Thyroid gland (tissue), 4 donors: ENCODE results near the gene BACH1. TPM values are rescaled to one million over a fixed set of nuclear protein-coding genes. Genes with fewer than 3 reads are reported as not detected.

Experiments
- DNase-seq, 2 donors: peaks; one replicate each; pipeline ENCODE4 v3.0.0-alpha.2; 2019
- H3K27ac ChIP-seq, 3 donors: fragments of 200-600 bp; sonication (generic); 1 replicate in 2 of 3; 2 replicates in 1 of 3; pipeline ENCODE4 v1.5.1; 2016 to 2019; ENCODE audit warnings: mild to moderate bottlenecking in 1 of 3, moderate library complexity in 1 of 3
- H3K27me3 ChIP-seq: fragments of 200-600 bp; sonication (generic); one replicate; pipeline ENCODE4 v1.5.1; 2019
- H3K36me3 ChIP-seq, 2 donors: fragments of 200-600 bp; sonication (generic); one replicate each; pipeline ENCODE4 v1.5.1; 2016 to 2019
- H3K4me1 ChIP-seq, 2 donors: fragments of 200-600 bp; sonication (generic); one replicate each; pipeline ENCODE4 v1.5.1; 2017 to 2019
- H3K4me3 ChIP-seq, 3 donors: fragments of 200-600 bp; sonication (generic); replicated peaks in 1 of 3; 1 replicate in 2 of 3; 2 replicates in 1 of 3; pipeline ENCODE4 v1.5.1; 2016; ENCODE audit warnings: mild to moderate bottlenecking in 1 of 3
- H3K9me3 ChIP-seq: fragments of 200-600 bp; sonication (generic); one replicate; pipeline ENCODE4 v1.5.1; 2017
- POLR2A ChIP-seq, 2 donors: fragments of 450-650 bp; IDR thresholded peaks; one replicate each; pipeline ENCODE4 v1.6.1; 2017; ENCODE audit warnings: antibody characterized with exemption in 2 of 2, mild to moderate bottlenecking in 2 of 2, moderate library complexity in 1 of 2
- WGBS, 2 donors: methylation state at CpG; one replicate each; pipeline ENCODE4 v1.1.5; 2017; 5-methylcytosine and 5-hydroxymethylcytosine counted together
- intact Hi-C: fragments of 100-400 bp; cut with DNase I; formaldehyde crosslinking; loops from one replicate; pipeline ENCODE4 v1.15.1; 2023
- total RNA-seq, 4 donors: library from RNA; depleted of rRNA; stranded (reverse); fragments of >200 nt; gene quantifications; one replicate each; pipeline ENCODE4 v1.2.3, GENCODE V29; 2016
- TF ChIP-seq, protein P1 (sequence below), 6 experiments: fragments of 200-600 bp in 3 of 6; fragments of 450-650 bp in 3 of 6; sonication (generic) in 3 of 6; IDR thresholded peaks; one replicate each; pipeline ENCODE4 v1.5.1; 2016 to 2019; ENCODE audit warnings: antibody characterized with exemption in 6 of 6, mild to moderate bottlenecking in 2 of 6, inconsistent platforms in 1 of 6, moderate library complexity in 1 of 6

The BACH1 gene
- total RNA-seq, 4 donors from 2014 or later, result 36.3 to 89.9 (median 64.9) TPM

DNA sequence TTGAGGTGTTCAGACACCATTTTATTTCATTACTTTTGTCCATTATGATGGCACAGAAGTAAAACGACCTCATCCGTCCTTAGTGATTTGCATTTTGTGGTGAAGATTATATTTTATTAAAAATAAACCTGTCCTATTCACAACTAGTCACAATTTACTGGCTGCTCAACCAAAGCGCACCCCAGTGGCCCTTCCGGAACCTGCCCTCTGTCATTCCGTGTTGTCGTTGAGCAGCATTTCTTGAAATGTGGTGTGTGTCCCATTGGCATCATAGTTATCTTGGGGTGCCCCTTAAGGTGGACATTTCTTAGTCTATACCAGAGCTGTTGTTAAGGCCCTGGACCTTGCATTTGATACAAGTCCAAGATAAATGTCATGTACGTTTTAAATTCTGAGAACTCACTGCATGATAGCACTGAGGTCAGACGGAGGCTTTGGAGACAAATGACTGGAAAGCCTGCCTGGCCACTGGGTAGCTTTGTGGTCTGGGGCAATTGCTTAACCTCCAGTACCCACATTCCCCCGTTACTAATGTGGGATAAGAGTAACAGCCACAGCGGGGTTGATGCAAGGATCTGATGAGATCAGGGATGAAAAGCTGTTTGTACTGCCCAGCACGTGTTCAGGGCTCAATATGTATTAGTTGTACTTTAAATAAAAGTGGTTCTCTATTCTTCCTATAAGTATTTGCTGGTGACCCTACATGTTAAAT lies 36.2 kb downstream of the BACH1 start:
- H3K4me3 ChIP-seq, result no peak overlapping the region
- intact Hi-C loops, result no loop called here
- H3K27ac ChIP-seq, result no peak overlapping the region
- WGBS, 2 donors, result 94 to 95% methylated on average over 11 of the region's 11 CpGs
- peaks cover 4 to 19% of the 10 kb centered on the region in 2 donors for H3K4me1 ChIP-seq
- TF ChIP-seq, protein P1, sequence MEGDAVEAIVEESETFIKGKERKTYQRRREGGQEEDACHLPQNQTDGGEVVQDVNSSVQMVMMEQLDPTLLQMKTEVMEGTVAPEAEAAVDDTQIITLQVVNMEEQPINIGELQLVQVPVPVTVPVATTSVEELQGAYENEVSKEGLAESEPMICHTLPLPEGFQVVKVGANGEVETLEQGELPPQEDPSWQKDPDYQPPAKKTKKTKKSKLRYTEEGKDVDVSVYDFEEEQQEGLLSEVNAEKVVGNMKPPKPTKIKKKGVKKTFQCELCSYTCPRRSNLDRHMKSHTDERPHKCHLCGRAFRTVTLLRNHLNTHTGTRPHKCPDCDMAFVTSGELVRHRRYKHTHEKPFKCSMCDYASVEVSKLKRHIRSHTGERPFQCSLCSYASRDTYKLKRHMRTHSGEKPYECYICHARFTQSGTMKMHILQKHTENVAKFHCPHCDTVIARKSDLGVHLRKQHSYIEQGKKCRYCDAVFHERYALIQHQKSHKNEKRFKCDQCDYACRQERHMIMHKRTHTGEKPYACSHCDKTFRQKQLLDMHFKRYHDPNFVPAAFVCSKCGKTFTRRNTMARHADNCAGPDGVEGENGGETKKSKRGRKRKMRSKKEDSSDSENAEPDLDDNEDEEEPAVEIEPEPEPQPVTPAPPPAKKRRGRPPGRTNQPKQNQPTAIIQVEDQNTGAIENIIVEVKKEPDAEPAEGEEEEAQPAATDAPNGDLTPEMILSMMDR (IDR thresholded peaks at IDR 0.05), result no peak
- no peaks in the 10 kb centered on the region for H3K36me3 ChIP-seq
- H3K27me3 ChIP-seq, result no peaks in the 10 kb centered on the region
- no peak for DNase-seq
- no peaks in the 10 kb centered on the region for H3K9me3 ChIP-seq

DNA sequence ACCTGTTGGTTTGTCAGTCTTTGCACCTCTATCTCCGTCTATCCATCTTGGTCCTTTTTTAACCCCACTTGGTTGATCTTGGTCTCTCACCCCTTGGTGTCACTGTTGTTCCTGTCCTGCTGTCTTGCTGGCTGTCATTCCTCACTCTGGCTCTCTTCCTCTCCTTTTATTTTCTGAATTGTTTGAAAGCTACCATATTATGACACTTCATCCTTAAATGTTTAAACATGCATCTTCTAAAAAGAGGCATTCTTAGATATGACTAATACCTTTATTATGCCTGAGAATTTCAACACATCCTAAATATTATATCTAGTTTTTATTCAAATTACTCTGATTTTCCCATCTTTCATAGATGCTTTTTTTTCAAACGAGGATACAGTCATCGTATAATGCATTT lies 37.0 kb downstream of the BACH1 start:
- H3K9me3 ChIP-seq, result no peaks in the 10 kb centered on the region
- TF ChIP-seq POLR2A (IDR thresholded peaks at IDR 0.05), result no peak
- TF ChIP-seq, protein P1 (IDR thresholded peaks at IDR 0.05), result no peak
- H3K27ac ChIP-seq, result no peak overlapping the region
- intact Hi-C loops, result no loop called here
- DNase-seq, result no peak
- no peak overlapping the region for H3K4me3 ChIP-seq
- H3K27me3 ChIP-seq, result no peaks in the 10 kb centered on the region
- H3K4me1 ChIP-seq, result peaks cover 4 to 19% of the 10 kb centered on the region in 2 donors
- no peaks in the 10 kb centered on the region for H3K36me3 ChIP-seq
- WGBS, 2 donors, result 92 to 97% methylated on average over 3 of the region's 3 CpGs

DNA sequence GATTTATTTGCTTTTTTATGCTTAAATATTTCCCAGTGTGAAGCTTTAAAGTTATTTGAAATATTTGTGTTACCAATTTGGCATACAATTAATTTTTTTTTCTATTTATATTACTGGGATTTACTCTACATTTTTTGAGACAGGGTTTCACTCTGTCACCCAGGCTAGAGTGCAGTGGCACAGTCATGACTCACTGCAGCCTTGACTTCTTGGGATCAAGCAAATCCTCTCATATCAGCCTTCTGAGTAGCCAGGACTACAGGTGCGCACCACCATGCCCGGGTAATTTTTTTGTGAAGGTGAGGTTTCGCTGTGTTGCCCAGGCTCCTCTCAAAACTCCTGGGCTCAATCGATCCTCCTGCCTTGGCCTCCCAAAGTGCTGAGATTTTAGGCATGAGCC lies 39.5 kb downstream of the BACH1 start:
- peaks cover 0 to 18% of the 10 kb centered on the region in 2 donors for H3K4me1 ChIP-seq
- WGBS, 2 donors, result 98% methylated on average over 4 of the region's 4 CpGs
- no peaks in the 10 kb centered on the region for H3K36me3 ChIP-seq
- H3K27ac ChIP-seq, result no peak overlapping the region
- H3K9me3 ChIP-seq, result no peaks in the 10 kb centered on the region
- no peaks in the 10 kb centered on the region for H3K27me3 ChIP-seq
- DNase-seq, result no peak
- no peak overlapping the region for H3K4me3 ChIP-seq
- intact Hi-C loops, result no loop called here
- TF ChIP-seq, protein P1 (IDR thresholded peaks at IDR 0.05), result no peak
- no peak for TF ChIP-seq POLR2A (IDR thresholded peaks at IDR 0.05)

DNA sequence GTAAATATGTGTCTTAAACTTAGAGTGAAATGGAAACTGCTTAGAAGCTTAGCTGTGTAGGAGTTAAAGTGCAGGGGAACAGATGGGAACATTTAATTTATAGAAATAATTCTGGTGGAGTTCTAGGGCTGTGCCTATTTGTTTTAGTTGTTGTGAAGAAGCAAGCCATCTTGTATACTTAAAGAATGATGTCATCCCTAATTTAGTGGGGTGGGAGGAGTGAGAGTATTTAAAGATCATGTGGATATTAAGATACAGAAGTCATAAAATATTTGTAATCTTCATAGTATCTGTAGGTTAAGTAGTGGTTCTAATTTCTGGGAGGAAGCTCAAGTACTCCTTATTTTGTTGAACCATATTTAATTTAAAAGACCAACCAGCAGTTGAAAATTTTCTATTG lies 41.5 kb downstream of the BACH1 start:
- no peak for DNase-seq
- no peaks in the 10 kb centered on the region for H3K27me3 ChIP-seq
- H3K4me1 ChIP-seq, result peaks cover 0 to 15% of the 10 kb centered on the region in 2 donors
- intact Hi-C loops, result loop anchor here (10.0 kb wide), 1 partner anchor 45 kb away; the partner anchor contains the start of gene BACH1
- no peaks in the 10 kb centered on the region for H3K36me3 ChIP-seq
- H3K4me3 ChIP-seq, result no peak overlapping the region
- H3K27ac ChIP-seq, result no peak overlapping the region
- H3K9me3 ChIP-seq, result no peaks in the 10 kb centered on the region
- no peak for TF ChIP-seq POLR2A (IDR thresholded peaks at IDR 0.05)
- TF ChIP-seq, protein P1 (IDR thresholded peaks at IDR 0.05), result no peak

DNA sequence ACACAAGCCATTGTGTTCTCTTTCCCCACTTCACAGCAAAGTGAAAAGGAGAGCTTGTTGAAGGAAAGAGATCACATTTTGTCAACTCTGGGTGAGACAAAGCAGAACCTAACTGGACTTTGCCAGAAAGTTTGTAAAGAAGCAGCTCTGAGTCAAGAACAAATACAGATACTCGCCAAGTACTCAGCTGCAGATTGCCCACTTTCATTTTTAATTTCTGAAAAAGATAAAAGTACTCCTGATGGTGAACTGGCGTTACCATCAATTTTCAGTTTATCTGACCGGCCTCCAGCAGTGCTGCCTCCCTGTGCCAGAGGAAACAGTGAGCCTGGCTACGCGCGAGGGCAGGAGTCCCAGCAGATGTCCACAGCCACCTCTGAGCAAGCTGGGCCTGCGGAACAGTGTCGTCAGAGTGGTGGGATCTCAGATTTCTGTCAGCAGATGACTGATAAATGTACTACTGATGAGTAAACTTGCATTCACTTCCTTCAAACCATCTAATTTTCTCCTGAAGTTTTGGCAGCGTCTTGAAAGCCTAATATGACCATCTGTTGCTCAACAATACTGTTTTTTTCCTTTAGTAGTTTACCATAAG lies 43.7 kb downstream of the BACH1 start:
- TF ChIP-seq, protein P1 (IDR thresholded peaks at IDR 0.05), result no peak
- TF ChIP-seq POLR2A (IDR thresholded peaks at IDR 0.05), result no peak
- no peaks in the 10 kb centered on the region for H3K27me3 ChIP-seq
- 60 to 75% methylated on average over 9 of the region's 9 CpGs for WGBS, 2 donors
- H3K27ac ChIP-seq, result peak overlapping the region in 2 of 3 donors; percentile 13 to 17
- no peaks in the 10 kb centered on the region for H3K9me3 ChIP-seq
- peak in 1 of 2 donors; percentile 5 for DNase-seq
- intact Hi-C loops, result loop anchor here (10.0 kb wide), 1 partner anchor 48 kb away; the partner anchor contains the start of gene BACH1
- H3K36me3 ChIP-seq, result no peaks in the 10 kb centered on the region
- H3K4me3 ChIP-seq, result no peak overlapping the region
- peaks cover 0 to 23% of the 10 kb centered on the region in 2 donors for H3K4me1 ChIP-seq
